ENCODE data around the gene ERN1.

GRCh38 chr17:64063766-64064224 lies 66.1 kb downstream of the ERN1 start:
- peak; percentile 54 to 91 (median 81) for TF ChIP-seq CTCF (IDR thresholded peaks at IDR 0.05)
- TF ChIP-seq POLR2A (IDR thresholded peaks at IDR 0.05) = peak in 1 of 2 donors; percentile 40
